Neuronal stem cell (in vitro differentiated cells): ENCODE results near the gene IFT88.

ENCODE experiments used
- DNase-seq: peaks from one replicate; pipeline ENCODE4 v3.0.0-alpha.2; 2013; ENCODE audit warnings: low spot score
- H2AFZ ChIP-seq: one replicate; pipeline ENCODE4 v1.6.1; 2013; ENCODE audit warnings: mild to moderate bottlenecking, low read length, inconsistent platforms
- H2AK5ac ChIP-seq: 2 replicates; pipeline ENCODE4 v1.6.1; 2013; ENCODE audit warnings: low read depth, mild to moderate bottlenecking, inconsistent platforms, low read length, moderate library complexity, mixed read lengths
- H2BK120ac ChIP-seq: 2 replicates; pipeline ENCODE4 v1.6.1; 2013; ENCODE audit warnings: low read depth, mild to moderate bottlenecking, inconsistent platforms, low read length, moderate library complexity, mixed read lengths
- H2BK12ac ChIP-seq: one replicate; pipeline ENCODE4 v1.6.1; 2013; ENCODE audit warnings: low read length, inconsistent platforms
- H2BK15ac ChIP-seq: 2 replicates; pipeline ENCODE4 v1.6.1; 2013; ENCODE audit warnings: mild to moderate bottlenecking, low read length, inconsistent platforms, mixed read lengths
- H2BK5ac ChIP-seq: one replicate; pipeline ENCODE4 v1.6.1; 2013; ENCODE audit warnings: inconsistent platforms, mild to moderate bottlenecking, low read length, moderate library complexity
- H3K14ac ChIP-seq: one replicate; pipeline ENCODE4 v1.6.1; 2013; ENCODE audit warnings: low read length, inconsistent platforms
- H3K18ac ChIP-seq: 2 replicates; pipeline ENCODE4 v1.6.1; 2013; ENCODE audit warnings: low read length, inconsistent platforms
- H3K23ac ChIP-seq: 2 replicates; pipeline ENCODE4 v1.6.1; 2013; ENCODE audit warnings: low read depth, mild to moderate bottlenecking, mixed read lengths, low read length, inconsistent platforms; ENCODE audit not compliant: poor library complexity
- H3K27ac ChIP-seq: replicated peaks from 3 replicates; pipeline ENCODE4 v1.5.1; 2013; ENCODE audit warnings: low read length, inconsistent platforms
- H3K27me3 ChIP-seq, 3 experiments: 2 replicates each; pipeline ENCODE4 v1.6.1; 2013; ENCODE audit warnings: low read length in 3 of 3, mild to moderate bottlenecking in 2 of 3, inconsistent platforms in 1 of 3, low read depth in 1 of 3, mixed read lengths in 1 of 3, moderate library complexity in 1 of 3; ENCODE audit not compliant: control insufficient read depth in 3 of 3, insufficient read depth in 3 of 3
- H3K36me3 ChIP-seq, 2 donors: replicated peaks in 1 of 2; 2 replicates each; pipeline ENCODE4 v1.6.1; 2013; ENCODE audit warnings: low read length in 2 of 2; ENCODE audit not compliant: control insufficient read depth in 2 of 2, insufficient read depth in 2 of 2
- H3K4ac ChIP-seq: 2 replicates; pipeline ENCODE4 v1.6.1; 2013; ENCODE audit warnings: inconsistent platforms, mild to moderate bottlenecking, low read length, moderate library complexity
- H3K4me1 ChIP-seq, 2 donors: 1 replicate in 1 of 2; 2 replicates in 1 of 2; pipeline ENCODE4 v1.6.1; 2013; ENCODE audit warnings: low read length in 2 of 2, low read depth in 1 of 2; ENCODE audit not compliant: control insufficient read depth in 2 of 2, insufficient read depth in 1 of 2
- H3K4me2 ChIP-seq: one replicate; pipeline ENCODE4 v1.6.1; 2013; ENCODE audit warnings: mild to moderate bottlenecking, low read length, inconsistent platforms; ENCODE audit not compliant: insufficient read depth, poor library complexity, severe bottlenecking
- H3K4me3 ChIP-seq, 2 donors: 2 replicates each; pipeline ENCODE4 v1.5.1; 2013; ENCODE audit warnings: low read length in 2 of 2, mild to moderate bottlenecking in 2 of 2, inconsistent platforms in 1 of 2, moderate library complexity in 1 of 2
- H3K79me1 ChIP-seq: one replicate; pipeline ENCODE4 v1.6.1; 2013; ENCODE audit warnings: low read depth, mild to moderate bottlenecking, inconsistent platforms, low read length, moderate library complexity
- H3K9ac ChIP-seq: one replicate; pipeline ENCODE4 v1.6.1; 2013; ENCODE audit warnings: mild to moderate bottlenecking, low read depth, low read length, inconsistent platforms; ENCODE audit not compliant: poor library complexity
- H3K9me3 ChIP-seq, 2 donors: replicated peaks in 1 of 2; 2 replicates each; pipeline versions ENCODE3 to v1.6.1; 2013; ENCODE audit warnings: low read length in 2 of 2, mild to moderate bottlenecking in 2 of 2, inconsistent platforms in 1 of 2, low read depth in 1 of 2, mixed read lengths in 1 of 2, moderate library complexity in 1 of 2; ENCODE audit not compliant: control insufficient read depth in 2 of 2, insufficient read depth in 1 of 2
- H4K8ac ChIP-seq: one replicate; pipeline ENCODE4 v1.6.1; 2013; ENCODE audit warnings: low read depth, mild to moderate bottlenecking, inconsistent platforms, low read length, moderate library complexity
- H4K91ac ChIP-seq: one replicate; pipeline ENCODE4 v1.6.1; 2013; ENCODE audit warnings: low read length, low read depth, mild to moderate bottlenecking, inconsistent platforms; ENCODE audit not compliant: poor library complexity
- WGBS, 2 donors: extraction: QIAGEN DNeasy Blood & Tissue Kit; methylation state at CpG; one replicate each; pipeline ENCODE4 v1.1.7; 2013; ENCODE audit warnings: missing lambda C conversion rate in 2 of 2, mixed read lengths in 1 of 2; ENCODE audit not compliant: insufficient read length in 2 of 2, insufficient replicate concordance in 1 of 2; ENCODE audit errors: extremely low coverage in 2 of 2; 5-methylcytosine and 5-hydroxymethylcytosine counted together

IFT88 gene

GRCh38 chr13:20565115-20565736 lies 1.7 kb upstream of the IFT88 start:
- Histone ChIP-seq H2BK15ac (no peak overlapping the region), H4K91ac (no peak overlapping the region), H3K9ac (no peak overlapping the region), H2BK5ac (no peak overlapping the region), H3K36me3 (peaks cover 0 to 3% of the 10 kb centered on the region in 2 donors), H3K14ac (no peak overlapping the region), H3K4ac (no peak overlapping the region), H3K27me3 (no peaks in the 10 kb centered on the region), H2BK12ac (no peak overlapping the region), H2AFZ (no peak overlapping the region), H3K18ac (no peak overlapping the region), H3K9me3 (peaks cover 0 to 15% of the 10 kb centered on the region in 2 donors), H3K4me3 (no peak overlapping the region), H3K23ac (no peak overlapping the region), H2AK5ac (no peak overlapping the region), H3K4me1 (no peaks in the 10 kb centered on the region), H3K27ac (no peak overlapping the region), H2BK120ac (no peak overlapping the region), H3K79me1 (no peaks in the 10 kb centered on the region), H4K8ac (no peak overlapping the region), H3K4me2 (no peak overlapping the region)
- DNase-seq = no peak
- no CpG with 5 or more reads among the region's 11 CpGs for WGBS, 2 donors

GRCh38 chr13:20566468-20566897 lies 474 bp upstream of the IFT88 start:
- Histone ChIP-seq H3K36me3 (peaks cover 0 to 5% of the 10 kb centered on the region in 2 donors), H3K23ac (peak overlapping the region; percentile 89), H3K18ac (peak overlapping the region; percentile 96), H4K91ac (peak overlapping the region; percentile 86), H2AFZ (peak overlapping the region; percentile 97), H3K4me3 (peak overlapping the region; percentile 50 to 85), H3K4me2 (peak overlapping the region; percentile 68), H2BK15ac (no peak overlapping the region), H2BK12ac (no peak overlapping the region), H3K4ac (no peak overlapping the region), H2AK5ac (no peak overlapping the region), H3K79me1 (no peaks in the 10 kb centered on the region), H3K4me1 (no peaks in the 10 kb centered on the region), H3K14ac (no peak overlapping the region), H3K27ac (peak overlapping the region; percentile 96), H3K27me3 (no peaks in the 10 kb centered on the region), H4K8ac (no peak overlapping the region), H3K9ac (peak overlapping the region; percentile 94), H2BK5ac (peak overlapping the region; percentile 93), H2BK120ac (peak overlapping the region; percentile 82), H3K9me3 (peaks cover 0 to 17% of the 10 kb centered on the region in 2 donors)
- no CpG with 5 or more reads among the region's 21 CpGs for WGBS, 2 donors
- DNase-seq = no peak

GRCh38 chr13:20567881-20568528 lies 1.0 kb downstream of the IFT88 start:
- H3K4me1 ChIP-seq = no peaks in the 10 kb centered on the region
- H3K4ac ChIP-seq = no peak overlapping the region
- peak overlapping the region in 1 of 2 donors; percentile 50 for H3K4me3 ChIP-seq
- H2BK120ac ChIP-seq = no peak overlapping the region
- H3K79me1 ChIP-seq = no peaks in the 10 kb centered on the region
- no peak overlapping the region for H2BK5ac ChIP-seq
- no peak overlapping the region for H4K91ac ChIP-seq
- DNase-seq = no peak
- no peak overlapping the region for H4K8ac ChIP-seq
- H3K27me3 ChIP-seq = no peaks in the 10 kb centered on the region
- no peak overlapping the region for H3K14ac ChIP-seq
- H2AK5ac ChIP-seq = no peak overlapping the region
- H3K9me3 ChIP-seq = peaks cover 0 to 17% of the 10 kb centered on the region in 2 donors
- no peak overlapping the region for H3K23ac ChIP-seq
- peak overlapping the region; percentile 97 for H2AFZ ChIP-seq
- peak overlapping the region; percentile 96 for H3K27ac ChIP-seq
- WGBS, 2 donors = no CpG with 5 or more reads among the region's 9 CpGs
- no peak overlapping the region for H3K18ac ChIP-seq
- H3K36me3 ChIP-seq = peaks cover 0 to 5% of the 10 kb centered on the region in 2 donors
- peak overlapping the region; percentile 67 for H3K4me2 ChIP-seq
- H2BK15ac ChIP-seq = no peak overlapping the region
- no peak overlapping the region for H2BK12ac ChIP-seq
- no peak overlapping the region for H3K9ac ChIP-seq

- H3K4me1 ChIP-seq = no peaks in the 10 kb centered on the region
- no peak overlapping the region for H3K14ac ChIP-seq
- no peak overlapping the region for H4K8ac ChIP-seq
- no peak overlapping the region for H2AFZ ChIP-seq
- H3K9me3 ChIP-seq = peaks cover 0 to 11% of the 10 kb centered on the region in 2 donors
- DNase-seq = no peak
- no peak overlapping the region for H2BK120ac ChIP-seq
- H3K27me3 ChIP-seq = no peaks in the 10 kb centered on the region
- H3K18ac ChIP-seq = no peak overlapping the region
- no peak overlapping the region for H3K4me2 ChIP-seq
- H3K79me1 ChIP-seq = no peaks in the 10 kb centered on the region
- H2AK5ac ChIP-seq = no peak overlapping the region
- H3K4ac ChIP-seq = no peak overlapping the region
- H3K23ac ChIP-seq = no peak overlapping the region
- peaks cover 0 to 17% of the 10 kb centered on the region in 2 donors for H3K36me3 ChIP-seq
- H3K27ac ChIP-seq = no peak overlapping the region
- WGBS, 2 donors = no CpG with 5 or more reads among the region's 1 CpG
- no peak overlapping the region for H4K91ac ChIP-seq
- H2BK15ac ChIP-seq = no peak overlapping the region
- H3K4me3 ChIP-seq = no peak overlapping the region
- H2BK5ac ChIP-seq = no peak overlapping the region
- no peak overlapping the region for H2BK12ac ChIP-seq
- H3K9ac ChIP-seq = no peak overlapping the region
These were observed 3.6 kb downstream of the IFT88 start for GRCh38 chr13:20570517-20570916.
